ENCODE measurements around the gene RGR.
"Not testable (repeated sequence)": the region's sequence is repeated elsewhere in the genome, so short reads cannot be mapped to it uniquely, and the experiment has no call there.

RGR gene

DNA sequence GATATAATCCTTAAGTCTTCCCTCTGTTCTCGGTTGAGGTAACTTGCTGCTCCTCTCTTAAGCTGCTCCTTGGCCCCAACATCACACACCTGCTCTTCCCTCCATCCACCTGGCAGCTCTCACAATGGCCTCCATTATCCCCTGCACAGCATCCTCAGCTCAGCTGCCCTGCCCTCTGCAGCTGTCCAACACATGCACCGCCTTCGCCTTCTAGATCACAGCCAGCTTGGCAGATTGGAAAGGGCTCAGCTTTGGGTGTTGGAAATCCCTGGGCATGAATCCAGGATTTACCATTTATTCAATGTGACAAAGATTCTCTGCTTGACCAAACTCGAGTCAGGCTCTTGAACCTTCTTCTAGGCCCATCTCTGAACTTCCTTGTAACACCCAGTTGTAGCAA lies 20.6 kb downstream of the RGR start:
- peaks cover 0 to 2% (median 0%) of the 10 kb centered on the region in 5 donors for H3K4me1 ChIP-seq (ENCODE audit: control insufficient read depth in 5 of 5, insufficient read depth in 5 of 5, low read length in 5 of 5)
- no peaks in the 10 kb centered on the region for H3K36me3 ChIP-seq (ENCODE audit: control insufficient read depth in 5 of 5, insufficient read depth in 5 of 5, low read length in 5 of 5)
- H3K9me3 ChIP-seq (ENCODE audit: control insufficient read depth in 5 of 5, low read length in 5 of 5) = no peaks in the 10 kb centered on the region
- H3K4me3 ChIP-seq (ENCODE audit: low read depth in 1 of 5, low read length in 5 of 5) = no peak overlapping the region
- H3K27ac ChIP-seq (ENCODE audit: low read depth, low read length) = no peak overlapping the region
- no peak overlapping the region for H3K9ac ChIP-seq (ENCODE audit: low read length in 5 of 5)
- H3K27me3 ChIP-seq (ENCODE audit: control insufficient read depth in 5 of 5, insufficient read depth in 4 of 5, low read length in 5 of 5) = peaks cover 0 to 17% (median 4%) of the 10 kb centered on the region in 5 donors

DNA sequence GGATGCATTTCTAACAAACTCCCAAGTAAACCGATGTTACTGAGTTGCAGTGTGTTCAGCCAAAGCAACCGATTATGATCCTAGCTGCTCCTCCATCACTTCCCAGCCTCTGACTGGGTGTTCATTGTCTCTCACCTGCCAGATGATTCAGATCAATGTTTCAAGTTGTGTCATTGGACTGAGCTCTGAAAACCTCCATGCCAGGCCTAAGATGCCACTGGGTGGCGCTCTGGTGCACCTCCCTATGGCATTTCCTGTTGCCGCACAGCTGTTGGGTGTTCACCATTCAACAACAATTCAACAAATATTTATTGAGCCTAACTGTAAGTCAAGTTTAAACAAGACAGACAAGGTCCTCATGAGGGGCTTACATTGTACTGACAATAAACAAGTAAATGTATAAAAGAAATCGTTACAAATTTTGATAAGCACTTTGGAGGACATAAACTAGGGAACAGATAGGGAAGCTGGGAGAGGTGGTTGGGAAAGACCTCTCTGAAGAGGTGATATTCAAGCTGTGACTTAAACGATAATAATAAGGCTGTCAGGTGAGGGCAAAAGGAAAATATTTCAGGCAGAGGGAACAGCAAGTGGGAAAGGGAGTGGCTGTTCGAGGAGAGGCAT lies 22.8 kb downstream of the RGR start:
- H3K36me3 ChIP-seq (ENCODE audit: control insufficient read depth in 5 of 5, insufficient read depth in 5 of 5, low read length in 5 of 5) = no peaks in the 10 kb centered on the region
- no peak overlapping the region for H3K27ac ChIP-seq (ENCODE audit: low read depth, low read length)
- H3K9ac ChIP-seq (ENCODE audit: low read length in 5 of 5) = no peak overlapping the region
- H3K4me3 ChIP-seq (ENCODE audit: low read depth in 1 of 5, low read length in 5 of 5) = no peak overlapping the region
- no peaks in the 10 kb centered on the region for H3K9me3 ChIP-seq (ENCODE audit: control insufficient read depth in 5 of 5, low read length in 5 of 5)
- peaks cover 0 to 2% (median 0%) of the 10 kb centered on the region in 5 donors for H3K4me1 ChIP-seq (ENCODE audit: control insufficient read depth in 5 of 5, insufficient read depth in 5 of 5, low read length in 5 of 5)
- H3K27me3 ChIP-seq (ENCODE audit: control insufficient read depth in 5 of 5, insufficient read depth in 4 of 5, low read length in 5 of 5) = peaks cover 0 to 10% (median under 1%) of the 10 kb centered on the region in 5 donors

DNA sequence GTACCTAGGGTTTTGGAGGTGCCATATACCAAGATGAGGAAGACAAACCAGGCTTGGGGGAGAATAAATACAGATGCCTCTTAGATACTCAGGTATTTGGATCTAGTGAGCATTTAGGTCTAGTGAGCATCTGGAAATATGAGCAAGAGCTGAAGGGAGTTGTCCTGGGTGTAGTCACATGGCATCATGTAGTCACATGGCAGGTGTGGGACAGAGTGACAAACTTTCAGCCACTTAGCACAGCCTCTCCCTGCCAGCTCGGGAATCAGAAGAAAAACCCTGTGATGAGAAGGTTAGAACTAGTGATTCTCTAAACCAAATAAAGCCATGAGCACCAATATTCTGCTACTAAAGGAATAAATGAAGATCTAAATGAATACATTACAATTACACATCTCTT lies 24.3 kb downstream of the RGR start:
- Histone ChIP-seq H3K4me1 (ENCODE audit: control insufficient read depth in 5 of 5, insufficient read depth in 5 of 5, low read length in 5 of 5) (peaks cover 0 to 2% (median 0%) of the 10 kb centered on the region in 5 donors), H3K4me3 (ENCODE audit: low read depth in 1 of 5, low read length in 5 of 5) (no peak overlapping the region), H3K9ac (ENCODE audit: low read length in 5 of 5) (no peak overlapping the region), H3K27me3 (ENCODE audit: control insufficient read depth in 5 of 5, insufficient read depth in 4 of 5, low read length in 5 of 5) (peaks cover 3 to 10% (median 4%) of the 10 kb centered on the region in 5 donors), H3K9me3 (ENCODE audit: control insufficient read depth in 5 of 5, low read length in 5 of 5) (no peaks in the 10 kb centered on the region), H3K27ac (ENCODE audit: low read depth, low read length) (no peak overlapping the region), H3K36me3 (ENCODE audit: control insufficient read depth in 5 of 5, insufficient read depth in 5 of 5, low read length in 5 of 5) (no peaks in the 10 kb centered on the region)

DNA sequence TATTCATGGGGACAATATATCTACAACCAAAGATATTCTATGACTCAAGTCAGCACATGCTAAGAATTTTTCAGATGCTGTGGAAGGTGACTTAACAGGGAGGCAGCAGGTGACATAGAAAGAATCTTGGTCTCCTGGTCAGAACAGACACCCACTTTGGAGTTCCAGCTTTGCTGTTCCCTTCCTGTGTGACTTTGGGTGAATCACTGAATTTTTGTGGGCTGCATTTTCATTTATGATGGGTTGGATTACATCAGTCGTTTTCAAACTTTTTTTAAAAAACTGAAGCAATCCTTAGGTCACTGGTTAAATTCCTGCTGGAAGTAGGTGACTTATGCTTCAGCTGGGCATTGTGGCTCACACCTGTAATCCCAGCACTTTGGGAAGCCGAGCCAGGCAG lies 24.9 kb downstream of the RGR start:
- Histone ChIP-seq H3K9ac (ENCODE audit: low read length in 5 of 5) (no peak overlapping the region), H3K9me3 (ENCODE audit: control insufficient read depth in 5 of 5, low read length in 5 of 5) (no peaks in the 10 kb centered on the region), H3K36me3 (ENCODE audit: control insufficient read depth in 5 of 5, insufficient read depth in 5 of 5, low read length in 5 of 5) (no peaks in the 10 kb centered on the region), H3K4me3 (ENCODE audit: low read depth in 1 of 5, low read length in 5 of 5) (no peak overlapping the region), H3K27ac (ENCODE audit: low read depth, low read length) (no peak overlapping the region), H3K27me3 (ENCODE audit: control insufficient read depth in 5 of 5, insufficient read depth in 4 of 5, low read length in 5 of 5) (peaks cover 3 to 10% (median 4%) of the 10 kb centered on the region in 5 donors), H3K4me1 (ENCODE audit: control insufficient read depth in 5 of 5, insufficient read depth in 5 of 5, low read length in 5 of 5) (peaks cover 0 to under 1% (median 0%) of the 10 kb centered on the region in 5 donors)

DNA sequence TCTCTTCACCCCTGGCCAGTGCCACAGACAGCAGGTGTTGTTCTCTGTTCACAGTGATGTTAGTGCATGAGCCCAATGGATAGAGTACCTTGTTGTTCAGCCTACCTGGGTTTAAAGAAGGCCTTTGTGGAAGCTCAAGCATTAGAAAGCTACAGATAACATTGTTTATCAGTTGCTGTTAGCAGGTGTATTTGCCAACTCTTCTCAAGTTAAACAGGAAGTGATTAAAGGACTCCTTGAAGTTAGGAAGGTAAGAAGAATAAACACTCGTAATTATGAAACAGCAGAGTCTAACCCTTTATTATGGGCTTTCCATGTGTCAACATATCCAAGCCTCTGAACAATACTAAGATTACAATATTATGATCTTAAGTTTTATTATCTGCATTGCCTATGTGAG lies 25.9 kb downstream of the RGR start:
- Histone ChIP-seq H3K4me3 (ENCODE audit: low read depth in 1 of 5, low read length in 5 of 5) (no peak overlapping the region), H3K27me3 (ENCODE audit: control insufficient read depth in 5 of 5, insufficient read depth in 4 of 5, low read length in 5 of 5) (peaks cover 3 to 10% (median 4%) of the 10 kb centered on the region in 5 donors), H3K9ac (ENCODE audit: low read length in 5 of 5) (no peak overlapping the region), H3K27ac (ENCODE audit: low read depth, low read length) (no peak overlapping the region), H3K4me1 (ENCODE audit: control insufficient read depth in 5 of 5, insufficient read depth in 5 of 5, low read length in 5 of 5) (no peaks in the 10 kb centered on the region), H3K36me3 (ENCODE audit: control insufficient read depth in 5 of 5, insufficient read depth in 5 of 5, low read length in 5 of 5) (no peaks in the 10 kb centered on the region), H3K9me3 (ENCODE audit: control insufficient read depth in 5 of 5, low read length in 5 of 5) (no peaks in the 10 kb centered on the region)

DNA sequence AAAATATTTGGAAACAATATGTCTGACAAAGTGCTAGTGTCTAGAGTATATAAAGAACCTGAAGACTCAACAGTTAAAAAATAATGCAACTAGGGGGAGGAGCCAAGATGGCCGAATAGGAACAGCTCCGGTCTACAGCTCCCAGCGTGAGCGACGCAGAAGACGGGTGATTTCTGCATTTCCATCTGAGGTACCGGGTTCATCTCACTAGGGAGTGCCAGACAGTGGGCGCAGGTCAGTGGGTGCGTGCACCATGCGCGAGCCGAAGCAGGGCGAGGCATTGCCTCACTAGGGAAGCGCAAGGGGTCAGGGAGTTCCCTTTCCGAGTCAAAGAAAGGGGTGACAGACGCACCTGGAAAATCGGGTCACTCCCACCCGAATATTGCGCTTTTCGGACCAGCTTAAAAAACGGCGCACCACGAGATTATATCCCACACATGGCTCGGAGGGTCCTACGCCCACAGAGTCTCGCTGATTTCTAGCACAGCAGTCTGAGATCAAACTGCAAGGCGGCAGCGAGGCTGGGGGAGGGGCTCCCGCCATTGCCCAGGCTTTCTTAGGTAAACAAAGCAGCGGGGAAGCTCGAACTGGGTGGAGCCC lies 35.1 kb downstream of the RGR start:
- not testable (repeated sequence) for H3K9ac ChIP-seq (ENCODE audit: low read length in 5 of 5); H3K27ac ChIP-seq (ENCODE audit: low read depth, low read length); H3K27me3 ChIP-seq (ENCODE audit: control insufficient read depth in 5 of 5, insufficient read depth in 4 of 5, low read length in 5 of 5); H3K4me3 ChIP-seq (ENCODE audit: low read depth in 1 of 5, low read length in 5 of 5); H3K9me3 ChIP-seq (ENCODE audit: control insufficient read depth in 5 of 5, low read length in 5 of 5); H3K4me1 ChIP-seq (ENCODE audit: control insufficient read depth in 5 of 5, insufficient read depth in 5 of 5, low read length in 5 of 5); H3K36me3 ChIP-seq (ENCODE audit: control insufficient read depth in 5 of 5, insufficient read depth in 5 of 5, low read length in 5 of 5)

DNA sequence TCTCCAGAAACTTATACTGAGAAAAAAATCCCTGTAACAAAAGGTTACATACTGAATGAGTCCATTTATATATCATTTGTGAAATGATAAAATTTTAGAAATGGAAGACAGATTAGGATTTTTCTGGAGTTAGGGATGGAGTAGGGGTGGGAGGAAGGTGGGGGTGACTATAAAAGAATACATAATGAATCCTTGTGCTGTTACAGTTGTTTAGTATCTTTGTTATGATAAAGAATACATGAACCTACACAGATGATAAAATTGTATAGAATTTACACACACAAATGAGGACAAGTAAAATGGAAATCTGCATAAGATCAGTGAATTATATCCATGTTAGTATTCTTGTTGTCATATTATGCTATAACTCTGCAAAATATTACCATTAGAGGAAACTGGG lies 41.8 kb downstream of the RGR start:
- H3K27ac ChIP-seq (ENCODE audit: low read depth, low read length) = no peak overlapping the region
- no peak overlapping the region for H3K9ac ChIP-seq (ENCODE audit: low read length in 5 of 5)
- H3K9me3 ChIP-seq (ENCODE audit: control insufficient read depth in 5 of 5, low read length in 5 of 5) = no peaks in the 10 kb centered on the region
- peaks cover 0 to 3% (median 0%) of the 10 kb centered on the region in 5 donors for H3K4me1 ChIP-seq (ENCODE audit: control insufficient read depth in 5 of 5, insufficient read depth in 5 of 5, low read length in 5 of 5)
- H3K4me3 ChIP-seq (ENCODE audit: low read depth in 1 of 5, low read length in 5 of 5) = no peak overlapping the region
- no peaks in the 10 kb centered on the region for H3K27me3 ChIP-seq (ENCODE audit: control insufficient read depth in 5 of 5, insufficient read depth in 4 of 5, low read length in 5 of 5)
- H3K36me3 ChIP-seq (ENCODE audit: control insufficient read depth in 5 of 5, insufficient read depth in 5 of 5, low read length in 5 of 5) = no peaks in the 10 kb centered on the region

DNA sequence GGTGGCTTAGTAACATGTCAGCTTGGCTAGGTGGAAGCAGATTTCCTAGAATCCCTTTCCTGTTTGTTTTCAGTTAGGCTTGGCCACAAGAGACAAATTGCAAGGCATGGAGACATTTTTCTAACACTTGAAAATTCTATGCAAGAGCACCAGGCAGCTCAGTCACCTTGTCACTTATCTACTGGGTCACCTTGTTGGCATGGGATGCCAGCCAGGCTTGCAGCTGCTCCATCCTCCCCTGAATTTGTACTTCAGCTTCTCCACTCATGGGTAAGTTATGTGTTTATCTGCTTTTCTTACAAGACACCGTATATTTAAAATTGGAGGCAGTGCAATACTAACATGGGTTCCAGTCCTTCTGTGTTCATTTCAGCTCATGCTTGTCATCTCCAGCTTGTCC lies 43.3 kb downstream of the RGR start:
- Histone ChIP-seq H3K4me1 (ENCODE audit: control insufficient read depth in 5 of 5, insufficient read depth in 5 of 5, low read length in 5 of 5) (peaks cover 0 to 3% (median 0%) of the 10 kb centered on the region in 5 donors), H3K9me3 (ENCODE audit: control insufficient read depth in 5 of 5, low read length in 5 of 5) (no peaks in the 10 kb centered on the region), H3K36me3 (ENCODE audit: control insufficient read depth in 5 of 5, insufficient read depth in 5 of 5, low read length in 5 of 5) (no peaks in the 10 kb centered on the region), H3K27me3 (ENCODE audit: control insufficient read depth in 5 of 5, insufficient read depth in 4 of 5, low read length in 5 of 5) (no peaks in the 10 kb centered on the region), H3K9ac (ENCODE audit: low read length in 5 of 5) (no peak overlapping the region), H3K27ac (ENCODE audit: low read depth, low read length) (no peak overlapping the region), H3K4me3 (ENCODE audit: low read depth in 1 of 5, low read length in 5 of 5) (no peak overlapping the region)

DNA sequence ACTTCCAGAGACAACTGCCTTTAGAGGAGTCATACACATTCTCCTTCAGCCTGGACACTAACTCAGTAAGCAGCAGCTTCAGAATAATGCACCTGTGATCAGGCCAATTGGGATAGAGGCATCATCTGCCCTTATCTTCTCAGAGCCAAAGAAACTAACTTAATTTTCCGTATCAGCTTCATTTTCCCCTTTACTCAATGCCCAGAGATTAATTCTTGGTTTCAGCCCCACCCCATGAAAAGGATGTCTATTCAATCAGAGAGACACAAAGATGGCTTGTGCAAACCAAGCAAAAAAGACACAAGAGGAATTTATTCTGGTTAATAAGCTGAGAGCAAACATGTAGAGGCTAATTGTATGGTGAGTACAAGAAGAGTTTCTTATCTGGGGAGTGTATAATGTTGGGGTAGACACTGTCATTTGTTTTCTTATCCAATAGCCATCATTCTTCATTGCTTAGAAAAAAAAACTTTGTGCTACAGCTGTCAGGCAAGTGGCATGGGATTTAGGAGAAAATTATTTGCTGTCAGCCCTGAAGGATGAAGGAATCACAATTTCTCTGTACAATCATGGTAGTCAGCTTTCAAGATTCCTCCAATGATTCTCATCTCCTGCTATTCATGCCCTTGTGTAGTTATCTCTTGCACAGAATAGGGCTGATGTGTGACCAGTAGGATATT lies 44.8 kb downstream of the RGR start:
- no peaks in the 10 kb centered on the region for H3K36me3 ChIP-seq (ENCODE audit: control insufficient read depth in 5 of 5, insufficient read depth in 5 of 5, low read length in 5 of 5)
- H3K9me3 ChIP-seq (ENCODE audit: control insufficient read depth in 5 of 5, low read length in 5 of 5) = no peaks in the 10 kb centered on the region
- H3K4me1 ChIP-seq (ENCODE audit: control insufficient read depth in 5 of 5, insufficient read depth in 5 of 5, low read length in 5 of 5) = peaks cover 0 to 3% (median 0%) of the 10 kb centered on the region in 5 donors
- H3K4me3 ChIP-seq (ENCODE audit: low read depth in 1 of 5, low read length in 5 of 5) = no peak overlapping the region
- H3K27ac ChIP-seq (ENCODE audit: low read depth, low read length) = no peak overlapping the region
- no peak overlapping the region for H3K9ac ChIP-seq (ENCODE audit: low read length in 5 of 5)
- no peaks in the 10 kb centered on the region for H3K27me3 ChIP-seq (ENCODE audit: control insufficient read depth in 5 of 5, insufficient read depth in 4 of 5, low read length in 5 of 5)

DNA sequence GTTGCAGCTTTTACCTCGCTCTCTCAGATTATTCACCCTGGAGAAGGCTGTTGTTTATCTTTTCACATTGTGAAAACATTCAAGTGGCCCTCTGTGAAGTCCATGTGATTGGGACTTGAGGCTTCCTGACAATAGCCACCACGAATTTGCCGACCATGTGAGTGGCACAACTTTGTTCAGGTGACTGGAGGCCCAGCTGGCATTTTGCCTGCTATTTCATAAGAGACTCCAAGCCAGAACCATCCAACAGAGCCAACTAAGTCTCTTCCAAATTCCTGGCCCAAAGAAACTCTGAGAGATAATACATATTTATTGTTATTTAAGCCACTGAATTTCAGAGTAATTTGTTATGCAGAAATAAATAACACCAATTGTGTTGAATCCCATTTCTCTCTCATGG lies 45.4 kb downstream of the RGR start:
- no peaks in the 10 kb centered on the region for H3K27me3 ChIP-seq (ENCODE audit: control insufficient read depth in 5 of 5, insufficient read depth in 4 of 5, low read length in 5 of 5)
- peaks cover 0 to 3% (median 0%) of the 10 kb centered on the region in 5 donors for H3K4me1 ChIP-seq (ENCODE audit: control insufficient read depth in 5 of 5, insufficient read depth in 5 of 5, low read length in 5 of 5)
- H3K36me3 ChIP-seq (ENCODE audit: control insufficient read depth in 5 of 5, insufficient read depth in 5 of 5, low read length in 5 of 5) = no peaks in the 10 kb centered on the region
- no peak overlapping the region for H3K27ac ChIP-seq (ENCODE audit: low read depth, low read length)
- H3K4me3 ChIP-seq (ENCODE audit: low read depth in 1 of 5, low read length in 5 of 5) = no peak overlapping the region
- H3K9me3 ChIP-seq (ENCODE audit: control insufficient read depth in 5 of 5, low read length in 5 of 5) = no peaks in the 10 kb centered on the region
- H3K9ac ChIP-seq (ENCODE audit: low read length in 5 of 5) = no peak overlapping the region
